IMR-90 (cell line): ENCODE results near the gene TPP2.

Source experiments
- BHLHE40 ChIP-seq: fragments of 150-350 bp; IDR thresholded peaks from 2 replicates; pipeline ENCODE4 v1.6.1; 2016; ENCODE audit warnings: mild to moderate bottlenecking, low read depth, low read length
- CEBPB ChIP-seq: IDR thresholded peaks from 2 replicates; pipeline ENCODE4 v1.6.1; 2012; ENCODE audit warnings: low read depth, low read length, improper control_type of control experiment
- FOS ChIP-seq: fragments of 150-350 bp; IDR thresholded peaks from 2 replicates; pipeline ENCODE4 v1.6.1; 2016; ENCODE audit warnings: low read depth, low read length
- MXI1 ChIP-seq: IDR thresholded peaks from 2 replicates; pipeline ENCODE4 v1.6.1; 2012; ENCODE audit warnings: low read depth, mild to moderate bottlenecking, low read length, moderate library complexity, borderline replicate concordance
- NFE2L2 ChIP-seq: fragments of 150-350 bp; IDR thresholded peaks from 2 replicates; pipeline ENCODE4 v1.6.1; 2016; ENCODE audit warnings: low read depth, mild to moderate bottlenecking, low read length
- POLR2A ChIP-seq: IDR thresholded peaks from 2 replicates; pipeline ENCODE4 v1.6.1; 2012; ENCODE audit warnings: mild to moderate bottlenecking, low read depth, low read length
- RAD21 ChIP-seq: IDR thresholded peaks from 2 replicates; pipeline ENCODE4 v1.6.1; 2012; ENCODE audit warnings: low read length, improper control_type of control experiment
- RCOR1 ChIP-seq: IDR thresholded peaks from 2 replicates; pipeline ENCODE4 v1.6.1; 2012; ENCODE audit warnings: mild to moderate bottlenecking, low read length, improper control_type of control experiment; ENCODE audit not compliant: insufficient replicate concordance
- RFX5 ChIP-seq: IDR thresholded peaks from 2 replicates; pipeline ENCODE4 v1.8.0; 2012; ENCODE audit warnings: low read depth, mild to moderate bottlenecking, low read length, moderate library complexity
- SMC3 ChIP-seq: fragments of 150-350 bp; IDR thresholded peaks from 2 replicates; pipeline ENCODE4 v1.6.1; 2016; ENCODE audit warnings: low read depth, mild to moderate bottlenecking, antibody characterized with exemption, low read length, moderate library complexity
- TF ChIP-seq, protein P1 (sequence below): conservative IDR thresholded peaks from 2 replicates; pipeline ENCODE4 v1.5.1; 2012; ENCODE audit warnings: mild to moderate bottlenecking, low read depth, low read length, improper control_type of control experiment
- TF ChIP-seq, protein P2 (sequence below): fragments of 150-350 bp; IDR thresholded peaks from 2 replicates; pipeline ENCODE4 v1.6.1; 2016; ENCODE audit warnings: low read depth, mild to moderate bottlenecking, low read length, moderate library complexity, borderline replicate concordance

DNA sequence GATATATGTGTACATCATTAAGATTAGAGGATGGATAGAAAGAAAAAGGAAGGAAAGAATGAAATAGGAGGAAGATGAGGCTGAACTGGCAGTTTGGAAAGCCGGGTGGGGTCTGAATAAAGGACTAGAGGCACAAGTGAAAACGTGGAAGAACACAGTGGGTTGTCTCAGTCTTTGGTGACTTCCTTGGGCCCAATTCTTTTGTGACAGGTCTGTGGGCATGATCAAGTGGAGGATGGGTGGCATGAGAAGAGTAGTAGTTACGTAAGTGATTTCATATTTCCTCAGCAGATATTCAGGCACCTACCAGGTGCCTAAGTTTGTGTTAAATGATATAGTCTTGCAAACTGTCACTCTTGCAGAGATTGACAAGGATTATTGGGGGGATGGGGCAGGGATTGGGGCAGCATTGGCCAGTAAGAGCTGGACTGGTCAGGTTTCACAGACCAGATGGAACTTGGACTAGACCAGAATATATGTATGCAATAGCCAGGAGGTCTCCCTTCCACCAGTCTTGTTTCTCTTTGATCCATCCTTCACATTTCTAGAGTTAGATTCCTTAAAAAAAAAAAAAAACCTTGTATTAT lies 2.7 kb downstream of the TPP2 start:
- TF ChIP-seq RFX5 (no peak), POLR2A (no peak), CEBPB (no peak), MXI1 (no peak), RCOR1 (no peak), SMC3 (no peak), RAD21 (no peak), BHLHE40 (no peak), NFE2L2 (no peak), FOS (no peak)
- TF ChIP-seq, protein P1, sequence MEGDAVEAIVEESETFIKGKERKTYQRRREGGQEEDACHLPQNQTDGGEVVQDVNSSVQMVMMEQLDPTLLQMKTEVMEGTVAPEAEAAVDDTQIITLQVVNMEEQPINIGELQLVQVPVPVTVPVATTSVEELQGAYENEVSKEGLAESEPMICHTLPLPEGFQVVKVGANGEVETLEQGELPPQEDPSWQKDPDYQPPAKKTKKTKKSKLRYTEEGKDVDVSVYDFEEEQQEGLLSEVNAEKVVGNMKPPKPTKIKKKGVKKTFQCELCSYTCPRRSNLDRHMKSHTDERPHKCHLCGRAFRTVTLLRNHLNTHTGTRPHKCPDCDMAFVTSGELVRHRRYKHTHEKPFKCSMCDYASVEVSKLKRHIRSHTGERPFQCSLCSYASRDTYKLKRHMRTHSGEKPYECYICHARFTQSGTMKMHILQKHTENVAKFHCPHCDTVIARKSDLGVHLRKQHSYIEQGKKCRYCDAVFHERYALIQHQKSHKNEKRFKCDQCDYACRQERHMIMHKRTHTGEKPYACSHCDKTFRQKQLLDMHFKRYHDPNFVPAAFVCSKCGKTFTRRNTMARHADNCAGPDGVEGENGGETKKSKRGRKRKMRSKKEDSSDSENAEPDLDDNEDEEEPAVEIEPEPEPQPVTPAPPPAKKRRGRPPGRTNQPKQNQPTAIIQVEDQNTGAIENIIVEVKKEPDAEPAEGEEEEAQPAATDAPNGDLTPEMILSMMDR, result no peak
- TF ChIP-seq, protein P2, sequence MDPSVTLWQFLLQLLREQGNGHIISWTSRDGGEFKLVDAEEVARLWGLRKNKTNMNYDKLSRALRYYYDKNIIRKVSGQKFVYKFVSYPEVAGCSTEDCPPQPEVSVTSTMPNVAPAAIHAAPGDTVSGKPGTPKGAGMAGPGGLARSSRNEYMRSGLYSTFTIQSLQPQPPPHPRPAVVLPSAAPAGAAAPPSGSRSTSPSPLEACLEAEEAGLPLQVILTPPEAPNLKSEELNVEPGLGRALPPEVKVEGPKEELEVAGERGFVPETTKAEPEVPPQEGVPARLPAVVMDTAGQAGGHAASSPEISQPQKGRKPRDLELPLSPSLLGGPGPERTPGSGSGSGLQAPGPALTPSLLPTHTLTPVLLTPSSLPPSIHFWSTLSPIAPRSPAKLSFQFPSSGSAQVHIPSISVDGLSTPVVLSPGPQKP, result no peak
